Lung (tissue), 12 donors: ENCODE measurements around the gene GMPR. TPM values are rescaled to one million over a fixed set of nuclear protein-coding genes. Genes with fewer than 3 reads are reported as not detected.

Experiments
- ATAC-seq: fragments of 200-7000 bp; cut with Tn5 transposase; one replicate; pipeline ENCODE4 v1.9.1; 2020; ENCODE audit warnings: moderate number of reproducible peaks; ENCODE audit not compliant: insufficient read depth, low FRiP score
- DNase-seq, 3 donors: peaks; one replicate each; pipeline ENCODE4 v3.0.0-alpha.2; 2013 to 2017
- H3K27ac ChIP-seq, 2 donors: one replicate each; pipeline ENCODE4 v1.5.1; 2013; ENCODE audit warnings: mild to moderate bottlenecking in 2 of 2, moderate library complexity in 2 of 2, control low read depth in 1 of 2, inconsistent platforms in 1 of 2, low read depth in 1 of 2, low read length in 1 of 2
- H3K27me3 ChIP-seq, 3 donors: one replicate each; pipeline ENCODE4 v1.5.1; 2013; ENCODE audit warnings: low read length in 2 of 3; ENCODE audit not compliant: control insufficient read depth in 3 of 3, insufficient read depth in 3 of 3
- H3K36me3 ChIP-seq, 4 donors: one replicate each; pipeline ENCODE4 v1.5.1; 2013; ENCODE audit warnings: low read length in 4 of 4, mild to moderate bottlenecking in 1 of 4, moderate library complexity in 1 of 4; ENCODE audit not compliant: control insufficient read depth in 4 of 4, insufficient read depth in 4 of 4
- H3K4me1 ChIP-seq, 5 donors: one replicate each; pipeline ENCODE4 v1.5.1; 2013; ENCODE audit warnings: low read length in 5 of 5, mild to moderate bottlenecking in 2 of 5, moderate library complexity in 1 of 5; ENCODE audit not compliant: control insufficient read depth in 5 of 5, insufficient read depth in 5 of 5
- H3K4me3 ChIP-seq: one replicate; pipeline ENCODE4 v1.5.1; 2013; ENCODE audit warnings: mild to moderate bottlenecking, control low read depth, moderate library complexity
- H3K9ac ChIP-seq, 2 donors: one replicate each; pipeline ENCODE4 v1.5.1; 2013; ENCODE audit warnings: low read length in 2 of 2, control low read depth in 1 of 2; ENCODE audit not compliant: insufficient read depth in 1 of 2
- H3K9me3 ChIP-seq, 4 donors: one replicate each; pipeline ENCODE4 v1.5.1; 2013; ENCODE audit warnings: low read length in 3 of 4, mild to moderate bottlenecking in 1 of 4, moderate library complexity in 1 of 4; ENCODE audit not compliant: control insufficient read depth in 4 of 4, insufficient read depth in 3 of 4
- WGBS, 2 donors: extraction: QIAGEN DNeasy Blood & Tissue Kit; methylation state at CpG; one replicate each; pipeline ENCODE4 v1.1.7; 2013; 5-methylcytosine and 5-hydroxymethylcytosine counted together
- polyA plus RNA-seq, 2 donors: library from polyadenylated mRNA; stranded (reverse); fragments of 200-250 nt; gene quantifications; one replicate each; pipeline ENCODE4 v1.2.1, GENCODE V29; 2013
- total RNA-seq, 2 donors: library from RNA; depleted of rRNA in 1 of 2; stranded (reverse); fragments of >200 nt in 1 of 2; gene quantifications; one replicate each; pipeline ENCODE4 v1.2.1, GENCODE V29; 2014 to 2021
- TF ChIP-seq, protein P1 (sequence below): IDR thresholded peaks from 2 replicates; pipeline ENCODE4 v1.5.1; 2012; ENCODE audit warnings: mild to moderate bottlenecking; ENCODE audit errors: control extremely low read depth, extremely low read depth
- donor health status: control.
- donor health status: control.
- donor health status: Bipolar disorder and iron deficiency.
- donor health status: healthy.
- donor health status: DM: yes; HTN: yes; CAD: no.

GMPR gene
- total and polyA plus RNA-seq, 4 donors = 8.6 to 16.6 (median 12.9) TPM

DNA sequence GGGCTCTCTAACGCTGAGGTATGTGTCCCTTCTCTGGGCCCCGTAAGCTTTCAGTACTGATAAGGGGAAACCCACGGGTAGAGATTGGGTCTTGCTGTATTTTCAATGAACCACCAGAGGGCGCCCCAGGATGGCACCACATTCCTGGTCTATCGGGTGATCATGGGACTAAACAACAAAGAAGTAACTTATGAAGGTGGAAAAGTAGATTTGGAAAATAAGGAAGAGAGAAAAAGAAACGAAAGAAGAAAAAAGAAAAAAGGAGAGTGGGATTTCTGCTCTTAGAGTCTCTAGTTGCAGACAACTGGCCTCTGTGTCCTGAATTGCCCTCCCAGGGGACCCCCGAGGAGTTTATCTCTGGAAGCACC is 93.8 kb downstream of the GMPR start:
- 9 to 10% methylated on average over 7 of the region's 7 CpGs for WGBS, 2 donors
- Histone ChIP-seq H3K36me3 (peaks cover 0 to 9% (median 2%) of the 10 kb centered on the region in 4 donors), H3K9ac (no peak overlapping the region), H3K9me3 (no peaks in the 10 kb centered on the region), H3K27ac (no peak overlapping the region), H3K4me1 (peaks cover under 1 to 10% (median 5%) of the 10 kb centered on the region in 5 donors), H3K27me3 (no peaks in the 10 kb centered on the region), H3K4me3 (no peak overlapping the region)
- TF ChIP-seq, protein P1, sequence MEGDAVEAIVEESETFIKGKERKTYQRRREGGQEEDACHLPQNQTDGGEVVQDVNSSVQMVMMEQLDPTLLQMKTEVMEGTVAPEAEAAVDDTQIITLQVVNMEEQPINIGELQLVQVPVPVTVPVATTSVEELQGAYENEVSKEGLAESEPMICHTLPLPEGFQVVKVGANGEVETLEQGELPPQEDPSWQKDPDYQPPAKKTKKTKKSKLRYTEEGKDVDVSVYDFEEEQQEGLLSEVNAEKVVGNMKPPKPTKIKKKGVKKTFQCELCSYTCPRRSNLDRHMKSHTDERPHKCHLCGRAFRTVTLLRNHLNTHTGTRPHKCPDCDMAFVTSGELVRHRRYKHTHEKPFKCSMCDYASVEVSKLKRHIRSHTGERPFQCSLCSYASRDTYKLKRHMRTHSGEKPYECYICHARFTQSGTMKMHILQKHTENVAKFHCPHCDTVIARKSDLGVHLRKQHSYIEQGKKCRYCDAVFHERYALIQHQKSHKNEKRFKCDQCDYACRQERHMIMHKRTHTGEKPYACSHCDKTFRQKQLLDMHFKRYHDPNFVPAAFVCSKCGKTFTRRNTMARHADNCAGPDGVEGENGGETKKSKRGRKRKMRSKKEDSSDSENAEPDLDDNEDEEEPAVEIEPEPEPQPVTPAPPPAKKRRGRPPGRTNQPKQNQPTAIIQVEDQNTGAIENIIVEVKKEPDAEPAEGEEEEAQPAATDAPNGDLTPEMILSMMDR = peak; percentile 86
- peak; percentile 78 to 88 (median 87) for DNase-seq
- ATAC-seq = peak; percentile 86

DNA sequence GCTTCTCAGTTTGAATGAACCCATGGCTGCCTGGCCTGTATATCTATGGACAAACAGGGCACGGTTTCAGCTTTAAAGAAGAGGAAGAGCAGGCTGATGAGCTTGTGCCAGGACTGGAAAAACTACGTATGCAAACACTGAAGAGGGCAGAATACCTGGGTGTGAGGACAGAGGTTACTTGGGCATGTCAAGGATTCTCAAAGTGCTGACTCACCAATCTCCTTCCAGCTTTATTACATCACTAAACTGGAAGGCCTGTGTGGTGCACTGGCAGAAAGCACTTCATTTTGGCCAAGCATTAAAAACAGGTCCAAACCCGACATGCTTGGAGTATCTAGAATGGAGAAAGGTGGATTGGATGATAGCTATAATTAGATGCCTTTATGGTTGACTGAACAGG is 95.2 kb downstream of the GMPR start:
- H3K9me3 ChIP-seq = no peaks in the 10 kb centered on the region
- no peak for DNase-seq
- H3K4me1 ChIP-seq = peaks cover 4 to 20% (median 8%) of the 10 kb centered on the region in 5 donors
- no peak overlapping the region for H3K27ac ChIP-seq
- no peak overlapping the region for H3K4me3 ChIP-seq
- H3K9ac ChIP-seq = no peak overlapping the region
- H3K27me3 ChIP-seq = no peaks in the 10 kb centered on the region
- TF ChIP-seq, protein P1 = no peak
- ATAC-seq = no peak
- 66 to 81% methylated on average over 3 of the region's 3 CpGs for WGBS, 2 donors
- H3K36me3 ChIP-seq = no peaks in the 10 kb centered on the region

DNA sequence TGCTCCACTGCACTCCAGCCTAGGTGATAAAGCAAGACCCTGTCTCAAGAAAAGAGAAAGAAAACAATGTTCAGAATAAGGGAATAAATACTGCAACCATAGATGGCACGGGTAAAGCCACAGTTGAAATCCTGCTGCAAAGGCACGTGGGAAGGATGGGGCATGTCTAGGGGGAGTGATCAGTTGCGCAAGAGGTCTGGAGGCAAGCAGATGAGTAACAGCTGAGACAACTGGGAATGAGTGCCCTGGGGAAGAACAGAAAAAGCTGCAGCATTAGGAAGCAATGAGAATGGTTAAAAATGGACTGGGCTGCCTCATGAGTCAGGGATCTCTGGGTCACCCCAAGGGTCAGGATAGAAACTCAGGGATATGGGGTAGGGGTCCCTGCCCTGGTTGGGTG is 96.3 kb downstream of the GMPR start:
- no peak overlapping the region for H3K4me3 ChIP-seq
- TF ChIP-seq, protein P1 = no peak
- H3K27ac ChIP-seq = peak overlapping the region in 1 of 2 donors; percentile 13
- H3K9me3 ChIP-seq = no peaks in the 10 kb centered on the region
- H3K27me3 ChIP-seq = no peaks in the 10 kb centered on the region
- no peaks in the 10 kb centered on the region for H3K36me3 ChIP-seq
- no peak overlapping the region for H3K9ac ChIP-seq
- H3K4me1 ChIP-seq = peaks cover 4 to 30% (median 11%) of the 10 kb centered on the region in 5 donors
- DNase-seq (peak; percentile 47 to 75 (median 55)), ATAC-seq (no peak)
- WGBS, 2 donors = 33 to 58% methylated on average over 3 of the region's 3 CpGs

DNA sequence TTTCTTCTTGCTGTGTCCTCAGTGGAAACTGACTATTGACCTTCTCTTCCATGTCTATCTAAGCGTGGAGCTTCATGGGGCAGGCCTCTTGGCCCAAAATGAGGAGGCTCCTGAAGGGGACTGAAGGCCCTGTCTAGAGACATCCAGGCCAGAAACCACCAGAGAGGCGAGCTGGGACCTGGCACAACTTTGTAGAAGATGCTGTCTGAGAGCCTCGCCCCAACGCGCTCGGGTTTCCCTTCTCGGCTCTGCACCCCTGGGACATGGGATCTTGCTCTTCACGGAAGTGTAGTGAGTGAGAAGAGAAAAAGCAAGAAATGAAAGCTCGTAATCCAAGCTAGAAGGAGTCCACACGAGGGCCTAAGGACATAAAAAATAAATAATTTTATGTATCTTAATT is 96.8 kb downstream of the GMPR start:
- ATAC-seq = no peak
- Histone ChIP-seq H3K9ac (no peak overlapping the region), H3K27ac (peak overlapping the region in 1 of 2 donors; percentile 13), H3K36me3 (no peaks in the 10 kb centered on the region), H3K27me3 (no peaks in the 10 kb centered on the region), H3K9me3 (no peaks in the 10 kb centered on the region), H3K4me3 (no peak overlapping the region), H3K4me1 (peaks cover 4 to 30% (median 11%) of the 10 kb centered on the region in 5 donors)
- DNase-seq = no peak
- TF ChIP-seq, protein P1 = no peak
- 85 to 95% methylated on average over 10 of the region's 10 CpGs for WGBS, 2 donors
